Mesendoderm (in vitro differentiated cells): ENCODE results near the gene HRH2.

Experiments
- DNase-seq: peaks from one replicate; pipeline ENCODE4 v3.0.0; 2013
- H2AK5ac ChIP-seq: 2 replicates; pipeline ENCODE4 v1.6.1; 2013; ENCODE audit warnings: low read length, inconsistent platforms
- H2BK120ac ChIP-seq: 2 replicates; pipeline ENCODE4 v1.6.1; 2013; ENCODE audit warnings: low read depth, mild to moderate bottlenecking, low read length, moderate library complexity, mixed read lengths
- H2BK15ac ChIP-seq: replicated peaks from 2 replicates; pipeline ENCODE4 v1.6.1; 2013; ENCODE audit warnings: low read depth, mild to moderate bottlenecking, moderate library complexity
- H2BK5ac ChIP-seq: 2 replicates; pipeline ENCODE4 v1.6.1; 2013; ENCODE audit warnings: low read length, inconsistent platforms
- H3K18ac ChIP-seq: 2 replicates; pipeline ENCODE4 v1.6.1; 2013; ENCODE audit warnings: mild to moderate bottlenecking, low read length, mixed read lengths
- H3K23ac ChIP-seq: one replicate; pipeline ENCODE4 v1.6.1; 2013; ENCODE audit warnings: low read length
- H3K27ac ChIP-seq: 2 replicates; pipeline ENCODE4 v1.5.1; 2013; ENCODE audit warnings: low read depth, mild to moderate bottlenecking, inconsistent platforms, low read length, moderate library complexity
- H3K27me3 ChIP-seq: 2 replicates; pipeline ENCODE4 v1.6.1; 2013; ENCODE audit warnings: low read length, control low read depth, mild to moderate bottlenecking, inconsistent platforms; ENCODE audit not compliant: insufficient read depth, poor library complexity
- H3K36me3 ChIP-seq: 2 replicates; pipeline ENCODE4 v1.6.1; 2013; ENCODE audit warnings: low read length, inconsistent platforms; ENCODE audit not compliant: control insufficient read depth, insufficient read depth
- H3K4ac ChIP-seq: one replicate; pipeline ENCODE4 v1.6.1; 2013; ENCODE audit warnings: low read depth, mild to moderate bottlenecking, low read length, moderate library complexity
- H3K4me1 ChIP-seq: 2 replicates; pipeline ENCODE4 v1.6.1; 2013; ENCODE audit warnings: low read depth, low read length, inconsistent platforms; ENCODE audit not compliant: control insufficient read depth
- H3K4me2 ChIP-seq: 2 replicates; pipeline ENCODE4 v1.6.1; 2013; ENCODE audit warnings: low read length
- H3K4me3 ChIP-seq: 2 replicates; pipeline ENCODE4 v1.5.1; 2013; ENCODE audit warnings: mild to moderate bottlenecking, low read length
- H3K56ac ChIP-seq: one replicate; pipeline ENCODE4 v1.6.1; 2013; ENCODE audit warnings: low read length
- H3K79me1 ChIP-seq: 2 replicates; pipeline ENCODE4 v1.6.1; 2013; ENCODE audit warnings: low read length, inconsistent platforms
- H3K79me2 ChIP-seq: 2 replicates; pipeline ENCODE4 v1.6.1; 2013; ENCODE audit warnings: mild to moderate bottlenecking, low read length; ENCODE audit not compliant: control insufficient read depth, insufficient read depth
- H3K9ac ChIP-seq: 2 replicates; pipeline ENCODE4 v1.6.1; 2013; ENCODE audit warnings: low read length, inconsistent platforms
- H4K5ac ChIP-seq: one replicate; pipeline ENCODE4 v1.6.1; 2013; ENCODE audit warnings: low read length
- H4K8ac ChIP-seq: one replicate; pipeline ENCODE4 v1.6.1; 2013; ENCODE audit warnings: low read depth, mild to moderate bottlenecking, control low read depth, low read length, moderate library complexity
- WGBS: extraction: QIAGEN DNeasy Blood & Tissue Kit; methylation state at CpG from one replicate; pipeline ENCODE4 v1.1.7; 2013; ENCODE audit warnings: low lambda C conversion rate, missing lambda C conversion rate; ENCODE audit not compliant: insufficient coverage; ENCODE audit errors: extremely low coverage; 5-methylcytosine and 5-hydroxymethylcytosine counted together

The HRH2 gene

GRCh38 chr5:175694371-175695160 is 36.7 kb downstream of the HRH2 start:
- no peak overlapping the region for H3K27ac ChIP-seq
- WGBS = no CpG with 5 or more reads among the region's 13 CpGs

GRCh38 chr5:175695161-175696126 is 37.6 kb downstream of the HRH2 start:
- Histone ChIP-seq H3K27ac (no peak overlapping the region), H3K4me2 (no peak overlapping the region), H3K9ac (no peak overlapping the region), H4K5ac (peak overlapping the region; percentile 72), H3K4me3 (no peak overlapping the region), H4K8ac (no peak overlapping the region), H3K23ac (no peak overlapping the region), H3K27me3 (no peaks in the 10 kb centered on the region), H3K56ac (peak overlapping the region; percentile 82), H3K36me3 (no peaks in the 10 kb centered on the region), H2BK120ac (no peak overlapping the region), H3K18ac (no peak overlapping the region), H2BK15ac (no peak overlapping the region), H3K4me1 (peaks cover 4% of the 10 kb centered on the region), H2AK5ac (no peak overlapping the region), H2BK5ac (no peak overlapping the region), H3K79me2 (no peaks in the 10 kb centered on the region), H3K79me1 (no peaks in the 10 kb centered on the region), H3K4ac (no peak overlapping the region)
- WGBS = no CpG with 5 or more reads among the region's 19 CpGs
- DNase-seq = no peak

More at GRCh38 chr5:175694371-175695160, 36.7 kb downstream of the HRH2 start:
- no peak overlapping the region for H3K23ac ChIP-seq
- no peak overlapping the region for H4K8ac ChIP-seq
- H3K4me2 ChIP-seq = no peak overlapping the region
- no peak for DNase-seq
- H2BK120ac ChIP-seq = no peak overlapping the region
- no peak overlapping the region for H3K4me3 ChIP-seq
- H3K4ac ChIP-seq = no peak overlapping the region
- H3K4me1 ChIP-seq = peaks cover 4% of the 10 kb centered on the region
- no peak overlapping the region for H3K9ac ChIP-seq
- no peaks in the 10 kb centered on the region for H3K79me2 ChIP-seq
- H3K79me1 ChIP-seq = no peaks in the 10 kb centered on the region
- H3K27me3 ChIP-seq = no peaks in the 10 kb centered on the region
- H2BK15ac ChIP-seq = no peak overlapping the region
- H3K56ac ChIP-seq = no peak overlapping the region
- no peak overlapping the region for H2BK5ac ChIP-seq
- no peak overlapping the region for H3K18ac ChIP-seq
- no peak overlapping the region for H2AK5ac ChIP-seq
- no peaks in the 10 kb centered on the region for H3K36me3 ChIP-seq
- no peak overlapping the region for H4K5ac ChIP-seq

GRCh38 chr5:175696139-175696854 is 38.4 kb downstream of the HRH2 start:
- no peaks in the 10 kb centered on the region for H3K79me2 ChIP-seq
- peak overlapping the region; percentile 88 for H3K4ac ChIP-seq
- H3K4me2 ChIP-seq = no peak overlapping the region
- no peak overlapping the region for H2BK120ac ChIP-seq
- no peak overlapping the region for H3K23ac ChIP-seq
- H3K56ac ChIP-seq = peak overlapping the region; percentile 82
- peak overlapping the region; percentile 25 for H3K9ac ChIP-seq
- no peak overlapping the region for H3K4me3 ChIP-seq
- H3K27ac ChIP-seq = peak overlapping the region; percentile 16
- H3K36me3 ChIP-seq = no peaks in the 10 kb centered on the region
- H4K8ac ChIP-seq = no peak overlapping the region
- no CpG with 5 or more reads among the region's 16 CpGs for WGBS
- H2BK15ac ChIP-seq = no peak overlapping the region
- H2AK5ac ChIP-seq = no peak overlapping the region
- no peaks in the 10 kb centered on the region for H3K27me3 ChIP-seq
- no peak overlapping the region for H3K18ac ChIP-seq
- H4K5ac ChIP-seq = peak overlapping the region; percentile 72
- DNase-seq = peak; percentile 90
- no peaks in the 10 kb centered on the region for H3K79me1 ChIP-seq
- H3K4me1 ChIP-seq = peaks cover 4% of the 10 kb centered on the region
- H2BK5ac ChIP-seq = peak overlapping the region; percentile 74

GRCh38 chr5:175696855-175697198 is 39.0 kb downstream of the HRH2 start:
- H3K9ac ChIP-seq = no peak overlapping the region
- no peak overlapping the region for H3K23ac ChIP-seq
- no peak overlapping the region for H4K5ac ChIP-seq
- H3K4me1 ChIP-seq = peaks cover 4% of the 10 kb centered on the region
- H3K4me3 ChIP-seq = no peak overlapping the region
- H3K4ac ChIP-seq = no peak overlapping the region
- no peaks in the 10 kb centered on the region for H3K79me1 ChIP-seq
- H3K79me2 ChIP-seq = no peaks in the 10 kb centered on the region
- no peaks in the 10 kb centered on the region for H3K27me3 ChIP-seq
- no peak for DNase-seq
- H2AK5ac ChIP-seq = no peak overlapping the region
- H3K36me3 ChIP-seq = no peaks in the 10 kb centered on the region
- no peak overlapping the region for H4K8ac ChIP-seq
- H3K4me2 ChIP-seq = no peak overlapping the region
- no peak overlapping the region for H3K27ac ChIP-seq
- no peak overlapping the region for H2BK15ac ChIP-seq
- H3K18ac ChIP-seq = no peak overlapping the region
- H2BK5ac ChIP-seq = no peak overlapping the region
- H2BK120ac ChIP-seq = no peak overlapping the region
- H3K56ac ChIP-seq = peak overlapping the region; percentile 63
- no CpG with 5 or more reads among the region's 14 CpGs for WGBS

GRCh38 chr5:175697846-175698245 is 40.0 kb downstream of the HRH2 start:
- no CpG with 5 or more reads among the region's 7 CpGs for WGBS
- H3K79me1 ChIP-seq = no peaks in the 10 kb centered on the region
- no peak overlapping the region for H4K5ac ChIP-seq
- no peak overlapping the region for H3K4ac ChIP-seq
- H3K4me1 ChIP-seq = peaks cover 4% of the 10 kb centered on the region
- no peak overlapping the region for H3K18ac ChIP-seq
- H2BK15ac ChIP-seq = no peak overlapping the region
- DNase-seq = no peak
- H3K27me3 ChIP-seq = no peaks in the 10 kb centered on the region
- H3K23ac ChIP-seq = peak overlapping the region; percentile 29
- H3K4me2 ChIP-seq = no peak overlapping the region
- no peak overlapping the region for H2BK5ac ChIP-seq
- H4K8ac ChIP-seq = no peak overlapping the region
- H3K27ac ChIP-seq = no peak overlapping the region
- H3K9ac ChIP-seq = no peak overlapping the region
- no peak overlapping the region for H2AK5ac ChIP-seq
- no peak overlapping the region for H2BK120ac ChIP-seq
- no peak overlapping the region for H3K4me3 ChIP-seq
- H3K36me3 ChIP-seq = no peaks in the 10 kb centered on the region
- no peak overlapping the region for H3K56ac ChIP-seq
- no peaks in the 10 kb centered on the region for H3K79me2 ChIP-seq
